H9 (cell line): ENCODE results near the gene FOXP4. TPM values are rescaled to one million over a fixed set of nuclear protein-coding genes. Genes with fewer than 3 reads are reported as not detected.

Source experiments
- DNase-seq: peaks from one replicate; pipeline ENCODE4 v3.0.0-alpha.2; 2017
- H2AFZ ChIP-seq: one replicate; pipeline ENCODE4 v1.6.1; 2013; ENCODE audit warnings: mild to moderate bottlenecking, low read length, control low read depth, moderate library complexity
- H2AK5ac ChIP-seq: 2 replicates; pipeline ENCODE4 v1.6.1; 2013; ENCODE audit warnings: low read length, control low read depth, mixed read lengths; ENCODE audit not compliant: insufficient read length
- H2BK120ac ChIP-seq: one replicate; pipeline ENCODE4 v1.6.1; 2013; ENCODE audit warnings: low read depth, mild to moderate bottlenecking, low read length, control low read depth, inconsistent platforms; ENCODE audit not compliant: poor library complexity, severe bottlenecking
- H2BK12ac ChIP-seq: 2 replicates; pipeline ENCODE4 v1.6.1; 2013; ENCODE audit warnings: low read length, control low read depth, mixed read lengths, low read depth; ENCODE audit not compliant: insufficient read length
- H2BK15ac ChIP-seq: 2 replicates; pipeline ENCODE4 v1.6.1; 2013; ENCODE audit warnings: low read depth, low read length, control low read depth
- H2BK20ac ChIP-seq: one replicate; pipeline ENCODE4 v1.6.1; 2013; ENCODE audit warnings: low read depth, mild to moderate bottlenecking, low read length, control low read depth, inconsistent platforms; ENCODE audit not compliant: poor library complexity, severe bottlenecking
- H2BK5ac ChIP-seq: 2 replicates; pipeline ENCODE4 v1.6.1; 2013; ENCODE audit warnings: low read length, control low read depth, mixed read lengths; ENCODE audit not compliant: insufficient read length
- H3K14ac ChIP-seq: 2 replicates; pipeline ENCODE4 v1.6.1; 2013; ENCODE audit warnings: low read length, control low read depth; ENCODE audit not compliant: insufficient read depth
- H3K18ac ChIP-seq: 2 replicates; pipeline ENCODE4 v1.6.1; 2013; ENCODE audit warnings: low read depth, mild to moderate bottlenecking, mixed read lengths, low read length, control low read depth; ENCODE audit not compliant: insufficient read length
- H3K23ac ChIP-seq: 2 replicates; pipeline ENCODE4 v1.6.1; 2013; ENCODE audit warnings: low read length, control low read depth, mixed read lengths, low read depth; ENCODE audit not compliant: insufficient read length
- H3K23me2 ChIP-seq: 2 replicates; pipeline ENCODE4 v1.6.1; 2013; ENCODE audit warnings: low read depth, mild to moderate bottlenecking, mixed read lengths, low read length, control low read depth; ENCODE audit not compliant: insufficient read length, poor library complexity, severe bottlenecking
- H3K27ac ChIP-seq: 2 replicates; pipeline ENCODE4 v1.5.1; 2013; ENCODE audit warnings: low read length, control low read depth, mixed read lengths, low read depth; ENCODE audit not compliant: insufficient read length
- H3K27me3 ChIP-seq: 2 replicates; pipeline ENCODE4 v1.6.1; 2013; ENCODE audit warnings: low read length, control low read depth, inconsistent platforms; ENCODE audit not compliant: insufficient read depth
- H3K4ac ChIP-seq: 2 replicates; pipeline ENCODE4 v1.6.1; 2013; ENCODE audit warnings: low read depth, mild to moderate bottlenecking, control low read depth, inconsistent platforms, low read length, moderate library complexity
- H3K4me1 ChIP-seq: 2 replicates; pipeline ENCODE4 v1.6.1; 2013; ENCODE audit warnings: low read length, control low read depth, inconsistent platforms; ENCODE audit not compliant: insufficient read depth
- H3K4me2 ChIP-seq: 2 replicates; pipeline ENCODE4 v1.6.1; 2013; ENCODE audit warnings: low read length, control low read depth, mixed read lengths; ENCODE audit not compliant: insufficient read length, insufficient read depth
- H3K56ac ChIP-seq: 2 replicates; pipeline ENCODE4 v1.6.1; 2013; ENCODE audit warnings: low read depth, mild to moderate bottlenecking, mixed read lengths, low read length, control low read depth; ENCODE audit not compliant: insufficient read length
- H3K79me1 ChIP-seq: 2 replicates; pipeline ENCODE4 v1.6.1; 2013; ENCODE audit warnings: low read depth, mild to moderate bottlenecking, moderate library complexity, low read length, control low read depth, inconsistent platforms; ENCODE audit not compliant: insufficient read depth, poor library complexity, severe bottlenecking
- H3K79me2 ChIP-seq: 2 replicates; pipeline ENCODE4 v1.6.1; 2013; ENCODE audit warnings: low read length, control low read depth, inconsistent platforms; ENCODE audit not compliant: insufficient read depth
- H3K9ac ChIP-seq: 2 replicates; pipeline ENCODE4 v1.6.1; 2013; ENCODE audit warnings: low read length, control low read depth, mixed read lengths; ENCODE audit not compliant: insufficient read length; ENCODE audit errors: extremely low read depth
- H3K9me3 ChIP-seq: one replicate; pipeline ENCODE4 v1.6.1; 2013; ENCODE audit warnings: low read depth, low read length, inconsistent platforms; ENCODE audit not compliant: control insufficient read depth
- H3T11ph ChIP-seq: one replicate; pipeline ENCODE4 v1.6.1; 2013; ENCODE audit warnings: mild to moderate bottlenecking, low read length, control low read depth, inconsistent platforms
- H4K20me1 ChIP-seq: one replicate; pipeline ENCODE4 v1.6.1; 2013; ENCODE audit not compliant: control insufficient read depth, insufficient read length, insufficient read depth
- H4K5ac ChIP-seq: 2 replicates; pipeline ENCODE4 v1.6.1; 2013; ENCODE audit warnings: low read depth, mild to moderate bottlenecking, mixed read lengths, low read length, control low read depth; ENCODE audit not compliant: insufficient read length
- H4K8ac ChIP-seq: replicated peaks from 2 replicates; pipeline ENCODE4 v1.6.1; 2013; ENCODE audit warnings: low read length, control low read depth, mixed read lengths, low read depth; ENCODE audit not compliant: insufficient read length
- H4K91ac ChIP-seq: 2 replicates; pipeline ENCODE4 v1.6.1; 2013; ENCODE audit warnings: low read depth, mild to moderate bottlenecking, moderate library complexity, mixed read lengths, low read length, control low read depth; ENCODE audit not compliant: insufficient read length
- H3K27ac Mint-ChIP-seq, 3 experiments: 2 replicates in 2 of 3; 3 replicates in 1 of 3; pipeline ENCODE4 v1.8.0; 2020 to 2021; ENCODE audit warnings: mixed read lengths in 3 of 3, mild to moderate bottlenecking in 1 of 3, moderate library complexity in 1 of 3
- H3K27me3 Mint-ChIP-seq: 2 replicates; pipeline ENCODE4 v1.8.0; 2021; ENCODE audit warnings: low read depth, mild to moderate bottlenecking, moderate library complexity, mixed read lengths
- H3K36me3 Mint-ChIP-seq, 3 experiments: 2 replicates in 2 of 3; 3 replicates in 1 of 3; pipeline ENCODE4 v1.8.0; 2020 to 2021; ENCODE audit warnings: low read depth in 3 of 3, mixed read lengths in 3 of 3; ENCODE audit not compliant: insufficient read depth in 1 of 3
- H3K4me1 Mint-ChIP-seq, 2 experiments: 2 replicates each; pipeline ENCODE4 v1.8.0; 2020; ENCODE audit warnings: mixed read lengths in 2 of 2
- H3K4me3 Mint-ChIP-seq, 2 experiments: 2 replicates in 1 of 2; 3 replicates in 1 of 2; pipeline ENCODE4 v1.8.0; 2020 to 2021; ENCODE audit warnings: mild to moderate bottlenecking in 2 of 2, mixed read lengths in 2 of 2, moderate library complexity in 1 of 2
- H3K9me3 Mint-ChIP-seq, 2 experiments: 2 replicates in 1 of 2; 3 replicates in 1 of 2; pipeline ENCODE4 v1.8.0; 2020; ENCODE audit warnings: mild to moderate bottlenecking in 2 of 2, mixed read lengths in 2 of 2, moderate library complexity in 1 of 2
- WGBS: extraction: QIAGEN DNeasy Blood & Tissue Kit; methylation state at CpG from one replicate; pipeline ENCODE4 v1.1.7; 2013; ENCODE audit warnings: missing lambda C conversion rate, low lambda C conversion rate, mixed read lengths; ENCODE audit not compliant: insufficient read length; ENCODE audit errors: extremely low coverage; 5-methylcytosine and 5-hydroxymethylcytosine counted together
- total RNA-seq: library from RNA; stranded (reverse); gene quantifications from 2 replicates; pipeline ENCODE4 v1.2.1, GENCODE V29; 2021
- TF ChIP-seq, protein P1 (sequence below): fragments of 200-600 bp; sonication (generic); conservative IDR thresholded peaks from 3 replicates; pipeline ENCODE4 v1.8.0; 2021; ENCODE audit warnings: antibody characterized with exemption, mild to moderate bottlenecking

Gene FOXP4
- total RNA-seq, 1 experiment from 2014 or later: 18.2 TPM

DNA sequence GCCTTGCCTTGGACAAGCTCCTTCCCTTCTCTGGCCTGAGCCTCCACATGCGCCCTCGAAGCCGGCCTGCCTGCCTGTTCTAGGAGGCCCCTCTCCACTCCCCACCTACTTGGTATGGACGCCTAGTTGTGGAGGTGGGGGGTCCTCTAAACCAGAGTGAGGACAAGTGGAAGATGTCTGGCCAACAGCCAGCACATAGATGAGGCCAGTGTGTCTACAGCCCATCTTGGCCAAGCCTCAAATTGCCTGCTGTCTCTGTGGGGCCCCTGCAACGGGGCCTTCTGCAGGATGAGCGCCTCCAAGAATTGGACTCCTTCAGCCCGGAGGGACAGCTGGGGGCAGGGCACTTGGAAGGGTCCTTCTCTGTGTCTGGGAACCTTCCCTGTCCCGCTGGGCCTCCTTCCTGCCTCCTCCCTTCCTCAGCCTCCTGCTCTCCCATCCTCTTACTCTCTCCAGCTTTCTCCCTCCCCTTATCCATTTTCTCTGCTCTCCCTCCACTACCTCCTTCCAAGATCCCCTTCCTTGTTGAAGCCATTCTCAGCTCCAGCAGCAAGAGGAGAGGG, 93.7 kb downstream of the FOXP4 start:
- Histone ChIP-seq H3K56ac (no peak overlapping the region), H3K9me3 (no peaks in the 10 kb centered on the region), H4K5ac (no peak overlapping the region), H3K23me2 (peaks cover 18% of the 10 kb centered on the region), H2BK15ac (no peak overlapping the region), H4K20me1 (no peaks in the 10 kb centered on the region), H3K27me3 (peaks cover 3% of the 10 kb centered on the region; the same call in 1 of the 2 replicates), H3K4me1 (peaks cover 9% of the 10 kb centered on the region; the same call in 1 of the 2 replicates), H2AFZ (no peak overlapping the region), H4K8ac (no peak overlapping the region), H3K79me1 (no peaks in the 10 kb centered on the region), H3K23ac (no peak overlapping the region), H3K79me2 (no peaks in the 10 kb centered on the region; the same call in 1 of the 2 replicates), H2AK5ac (no peak overlapping the region), H3K4ac (no peak overlapping the region), H3K27ac (no peak overlapping the region), H3T11ph (no peak overlapping the region), H4K91ac (no peak overlapping the region), H3K14ac (no peak overlapping the region), H3K18ac (no peak overlapping the region), H2BK20ac (no peak overlapping the region), H2BK5ac (no peak overlapping the region), H2BK120ac (no peak overlapping the region), H3K4me2 (peak overlapping the region; percentile 70), H2BK12ac (no peak overlapping the region), H3K9ac (no peak overlapping the region)
- no peaks in the 10 kb centered on the region; a peak in 1 of 5 replicates for H3K9me3 Mint-ChIP-seq
- WGBS: no CpG with 5 or more reads among the region's 8 CpGs
- TF ChIP-seq, protein P1, sequence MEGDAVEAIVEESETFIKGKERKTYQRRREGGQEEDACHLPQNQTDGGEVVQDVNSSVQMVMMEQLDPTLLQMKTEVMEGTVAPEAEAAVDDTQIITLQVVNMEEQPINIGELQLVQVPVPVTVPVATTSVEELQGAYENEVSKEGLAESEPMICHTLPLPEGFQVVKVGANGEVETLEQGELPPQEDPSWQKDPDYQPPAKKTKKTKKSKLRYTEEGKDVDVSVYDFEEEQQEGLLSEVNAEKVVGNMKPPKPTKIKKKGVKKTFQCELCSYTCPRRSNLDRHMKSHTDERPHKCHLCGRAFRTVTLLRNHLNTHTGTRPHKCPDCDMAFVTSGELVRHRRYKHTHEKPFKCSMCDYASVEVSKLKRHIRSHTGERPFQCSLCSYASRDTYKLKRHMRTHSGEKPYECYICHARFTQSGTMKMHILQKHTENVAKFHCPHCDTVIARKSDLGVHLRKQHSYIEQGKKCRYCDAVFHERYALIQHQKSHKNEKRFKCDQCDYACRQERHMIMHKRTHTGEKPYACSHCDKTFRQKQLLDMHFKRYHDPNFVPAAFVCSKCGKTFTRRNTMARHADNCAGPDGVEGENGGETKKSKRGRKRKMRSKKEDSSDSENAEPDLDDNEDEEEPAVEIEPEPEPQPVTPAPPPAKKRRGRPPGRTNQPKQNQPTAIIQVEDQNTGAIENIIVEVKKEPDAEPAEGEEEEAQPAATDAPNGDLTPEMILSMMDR: no peak
- H3K27ac Mint-ChIP-seq: peak overlapping the region in 1 of 3 experiments; percentile 34; a peak in 1 of 7 replicates
- peaks cover 12 to 18% (median 16%) of the 10 kb centered on the region in 3 experiments for H3K36me3 Mint-ChIP-seq
- H3K27me3 Mint-ChIP-seq: peaks cover 60% of the 10 kb centered on the region
- peak overlapping the region; percentile 81 to 90 for H3K4me3 Mint-ChIP-seq
- H3K4me1 Mint-ChIP-seq: peaks cover 56 to 60% of the 10 kb centered on the region in 2 experiments
- peak; percentile 62 for DNase-seq
